ENCODE data around the gene HEATR1. TPM values are rescaled to one million over a fixed set of nuclear protein-coding genes. Genes with fewer than 3 reads are reported as not detected.

The HEATR1 gene
- polyA plus RNA-seq, 1 experiment: 24.9 TPM

DNA sequence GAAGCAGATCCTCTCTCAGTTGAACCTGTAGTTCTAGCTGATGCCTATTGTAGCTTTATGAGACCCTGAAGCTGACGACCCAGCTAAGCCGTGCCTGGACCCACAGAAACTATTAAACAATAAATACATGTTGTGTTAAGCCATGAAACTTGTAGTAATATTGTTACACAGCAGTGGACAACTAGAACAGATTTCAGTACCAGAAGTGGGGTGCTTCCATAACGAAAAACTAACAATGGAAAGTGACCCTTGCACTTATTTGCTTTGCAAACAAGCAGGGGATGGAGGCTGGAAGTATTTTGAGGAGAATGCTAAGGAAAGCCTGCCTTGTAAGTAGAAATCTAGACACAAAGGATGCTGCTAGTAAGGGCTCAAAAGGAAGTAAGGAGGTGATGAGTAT is 18.1 kb upstream of the HEATR1 start:
- Histone ChIP-seq H3K9me3 (ENCODE audit: control insufficient read depth, insufficient read depth, low read length) (no peaks in the 10 kb centered on the region), H3K27ac (ENCODE audit: low read depth, low read length) (no peak overlapping the region), H3K27me3 (ENCODE audit: control insufficient read depth, insufficient read depth, low read length) (peaks cover 2% of the 10 kb centered on the region), H3K4me3 (ENCODE audit: low read depth, low read length) (no peak overlapping the region)
- TF ChIP-seq, protein P1, sequence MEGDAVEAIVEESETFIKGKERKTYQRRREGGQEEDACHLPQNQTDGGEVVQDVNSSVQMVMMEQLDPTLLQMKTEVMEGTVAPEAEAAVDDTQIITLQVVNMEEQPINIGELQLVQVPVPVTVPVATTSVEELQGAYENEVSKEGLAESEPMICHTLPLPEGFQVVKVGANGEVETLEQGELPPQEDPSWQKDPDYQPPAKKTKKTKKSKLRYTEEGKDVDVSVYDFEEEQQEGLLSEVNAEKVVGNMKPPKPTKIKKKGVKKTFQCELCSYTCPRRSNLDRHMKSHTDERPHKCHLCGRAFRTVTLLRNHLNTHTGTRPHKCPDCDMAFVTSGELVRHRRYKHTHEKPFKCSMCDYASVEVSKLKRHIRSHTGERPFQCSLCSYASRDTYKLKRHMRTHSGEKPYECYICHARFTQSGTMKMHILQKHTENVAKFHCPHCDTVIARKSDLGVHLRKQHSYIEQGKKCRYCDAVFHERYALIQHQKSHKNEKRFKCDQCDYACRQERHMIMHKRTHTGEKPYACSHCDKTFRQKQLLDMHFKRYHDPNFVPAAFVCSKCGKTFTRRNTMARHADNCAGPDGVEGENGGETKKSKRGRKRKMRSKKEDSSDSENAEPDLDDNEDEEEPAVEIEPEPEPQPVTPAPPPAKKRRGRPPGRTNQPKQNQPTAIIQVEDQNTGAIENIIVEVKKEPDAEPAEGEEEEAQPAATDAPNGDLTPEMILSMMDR (IDR thresholded peaks at IDR 0.05; ENCODE audit: low read depth, low read length): no peak
- DNase-seq (ENCODE audit: low read depth, low spot score): no peak
- ChIA-PET CTCF (no interaction called here), POLR2A (no interaction called here)

DNA sequence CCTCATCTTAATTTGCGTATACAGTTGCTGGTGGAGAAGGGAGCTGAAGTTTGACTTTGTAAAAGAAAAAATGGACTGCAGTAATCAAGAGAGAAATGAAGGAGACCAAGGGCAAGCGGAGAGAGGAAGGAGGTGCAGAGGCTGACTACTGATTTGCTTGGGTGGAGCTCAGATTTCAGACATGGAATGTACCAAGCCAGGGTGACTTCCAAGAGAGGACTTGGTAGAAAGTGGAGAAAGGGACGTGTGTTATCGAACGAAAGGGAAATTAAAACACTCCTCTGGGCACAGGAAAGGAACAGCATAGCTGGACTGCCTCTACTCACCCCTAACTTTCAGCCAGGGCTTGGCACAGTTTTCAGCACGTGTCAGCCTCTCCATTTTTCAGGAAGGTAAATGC is 15.1 kb upstream of the HEATR1 start:
- DNase-seq (ENCODE audit: low read depth, low spot score): no peak
- no peak overlapping the region for H3K27ac ChIP-seq (ENCODE audit: low read depth, low read length)
- H3K9me3 ChIP-seq (ENCODE audit: control insufficient read depth, insufficient read depth, low read length): no peaks in the 10 kb centered on the region
- peaks cover 2% of the 10 kb centered on the region for H3K27me3 ChIP-seq (ENCODE audit: control insufficient read depth, insufficient read depth, low read length)
- no peak overlapping the region for H3K4me3 ChIP-seq (ENCODE audit: low read depth, low read length)
- ChIA-PET POLR2A (no interaction called here), CTCF (interaction anchor here (1.9 kb wide), 1 partner anchor 10 kb away, joined by 6 read pairs; no protein-coding TSS in a partner anchor)
- TF ChIP-seq, protein P1 (IDR thresholded peaks at IDR 0.05; ENCODE audit: low read depth, low read length): no peak

DNA sequence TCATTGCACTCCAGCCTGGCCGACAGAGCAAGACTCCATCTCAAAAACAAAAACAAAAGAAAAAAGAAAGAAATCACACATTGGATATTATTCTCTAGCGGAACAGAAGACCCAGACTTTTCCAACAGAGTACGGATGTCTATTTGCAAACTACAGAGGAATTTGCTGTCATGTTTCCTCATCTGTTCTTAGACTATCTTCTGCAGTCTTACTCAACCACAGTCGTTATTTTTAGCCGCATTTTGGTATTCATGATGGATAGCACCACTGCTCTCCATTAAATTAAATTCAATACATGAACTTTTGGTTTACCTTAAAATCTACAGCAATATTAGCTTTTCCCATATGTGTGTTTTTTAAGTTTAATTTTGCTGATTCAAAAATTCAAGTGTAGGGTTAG is 14.2 kb upstream of the HEATR1 start:
- H3K4me3 ChIP-seq (ENCODE audit: low read depth, low read length): no peak overlapping the region
- H3K9me3 ChIP-seq (ENCODE audit: control insufficient read depth, insufficient read depth, low read length): no peaks in the 10 kb centered on the region
- POLR2A ChIA-PET: no interaction called here
- CTCF ChIA-PET: interaction anchor here (1.9 kb wide), 1 partner anchor 9 kb away, joined by 6 read pairs; no protein-coding TSS in a partner anchor
- H3K27me3 ChIP-seq (ENCODE audit: control insufficient read depth, insufficient read depth, low read length): peaks cover 2% of the 10 kb centered on the region
- TF ChIP-seq, protein P1 (IDR thresholded peaks at IDR 0.05; ENCODE audit: low read depth, low read length): no peak
- H3K27ac ChIP-seq (ENCODE audit: low read depth, low read length): no peak overlapping the region
- DNase-seq (ENCODE audit: low read depth, low spot score): no peak

DNA sequence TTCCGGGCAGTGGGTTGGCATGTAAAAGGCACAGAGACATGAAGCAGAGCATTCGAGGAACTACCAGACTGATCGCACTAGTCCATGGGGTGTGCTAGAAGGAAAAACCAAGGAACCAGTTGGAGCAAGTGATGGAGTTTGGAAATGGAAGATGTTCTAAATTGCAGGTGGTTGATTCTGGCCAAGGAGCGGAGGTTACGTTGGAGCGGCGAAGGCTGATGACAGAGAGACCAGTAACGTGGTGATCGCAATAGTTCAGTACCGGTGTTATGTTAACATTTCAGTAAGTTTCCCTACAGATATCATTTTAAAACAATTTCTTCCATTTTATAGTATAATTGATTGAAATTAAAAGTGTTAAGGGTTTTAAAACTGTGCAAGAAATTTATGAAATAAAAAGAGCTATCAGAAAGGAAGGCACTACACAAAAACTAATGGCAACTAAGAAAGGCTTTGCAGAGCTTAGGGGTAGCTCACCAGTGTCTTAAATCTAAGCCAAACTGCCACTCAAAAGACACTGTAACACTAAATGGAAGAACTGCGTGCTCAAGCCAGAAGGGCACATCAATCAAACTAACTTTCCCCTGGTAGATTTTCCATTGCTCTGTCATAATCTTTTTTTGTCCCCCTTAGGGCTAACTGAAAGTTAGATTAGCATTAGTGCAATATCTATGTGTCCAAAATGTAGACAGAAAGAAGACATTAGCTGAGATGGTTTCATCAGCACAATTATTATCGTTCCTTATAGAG is 11.3 kb upstream of the HEATR1 start:
- no peaks in the 10 kb centered on the region for H3K9me3 ChIP-seq (ENCODE audit: control insufficient read depth, insufficient read depth, low read length)
- no peaks in the 10 kb centered on the region for H3K27me3 ChIP-seq (ENCODE audit: control insufficient read depth, insufficient read depth, low read length)
- H3K27ac ChIP-seq (ENCODE audit: low read depth, low read length): no peak overlapping the region
- ChIA-PET POLR2A (no interaction called here), CTCF (no interaction called here)
- H3K4me3 ChIP-seq (ENCODE audit: low read depth, low read length): no peak overlapping the region
- no peak for DNase-seq (ENCODE audit: low read depth, low spot score)
- TF ChIP-seq, protein P1 (IDR thresholded peaks at IDR 0.05; ENCODE audit: low read depth, low read length): no peak

DNA sequence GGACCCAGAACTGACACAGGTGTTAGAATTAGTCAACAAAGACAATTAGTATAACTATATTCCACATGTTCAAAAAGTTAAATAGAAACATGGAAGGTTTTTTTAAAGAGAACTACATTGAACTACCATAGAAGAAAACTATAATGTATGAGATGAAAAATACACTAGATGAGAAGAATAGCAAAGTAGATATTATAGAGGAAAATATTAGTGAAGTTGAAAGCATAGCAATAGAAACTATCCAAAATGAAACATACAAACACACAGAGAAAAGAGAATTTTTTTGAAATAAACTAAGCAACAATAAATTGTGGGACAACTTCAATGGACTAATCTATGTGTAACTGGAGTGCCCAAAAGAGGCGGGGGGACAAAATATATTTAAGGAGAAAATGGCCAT is 8.0 kb upstream of the HEATR1 start:
- DNase-seq (ENCODE audit: low read depth, low spot score): no peak
- H3K27me3 ChIP-seq (ENCODE audit: control insufficient read depth, insufficient read depth, low read length): no peaks in the 10 kb centered on the region
- no peaks in the 10 kb centered on the region for H3K9me3 ChIP-seq (ENCODE audit: control insufficient read depth, insufficient read depth, low read length)
- H3K27ac ChIP-seq (ENCODE audit: low read depth, low read length): no peak overlapping the region
- ChIA-PET POLR2A (no interaction called here), CTCF (interaction anchor here (0.7 kb wide), 1 partner anchor 949 kb away, joined by 3 read pairs; no protein-coding TSS in a partner anchor)
- no peak overlapping the region for H3K4me3 ChIP-seq (ENCODE audit: low read depth, low read length)
- TF ChIP-seq, protein P1 (IDR thresholded peaks at IDR 0.05; ENCODE audit: low read depth, low read length): no peak
